SK-N-MC (cell line): ENCODE data around the gene GRAMD1C.

Experiments
- EZH2 ChIP-seq: fragments of 200-600 bp; sonication (generic); IDR thresholded peaks from one replicate; pipeline ENCODE4 v1.6.1; 2017; ENCODE audit warnings: antibody characterized with exemption
- POLR2AphosphoS5 ChIP-seq: IDR thresholded peaks from 2 replicates; pipeline ENCODE4 v1.6.1; 2012; ENCODE audit warnings: mild to moderate bottlenecking, low read depth, low read length, borderline replicate concordance

DNA sequence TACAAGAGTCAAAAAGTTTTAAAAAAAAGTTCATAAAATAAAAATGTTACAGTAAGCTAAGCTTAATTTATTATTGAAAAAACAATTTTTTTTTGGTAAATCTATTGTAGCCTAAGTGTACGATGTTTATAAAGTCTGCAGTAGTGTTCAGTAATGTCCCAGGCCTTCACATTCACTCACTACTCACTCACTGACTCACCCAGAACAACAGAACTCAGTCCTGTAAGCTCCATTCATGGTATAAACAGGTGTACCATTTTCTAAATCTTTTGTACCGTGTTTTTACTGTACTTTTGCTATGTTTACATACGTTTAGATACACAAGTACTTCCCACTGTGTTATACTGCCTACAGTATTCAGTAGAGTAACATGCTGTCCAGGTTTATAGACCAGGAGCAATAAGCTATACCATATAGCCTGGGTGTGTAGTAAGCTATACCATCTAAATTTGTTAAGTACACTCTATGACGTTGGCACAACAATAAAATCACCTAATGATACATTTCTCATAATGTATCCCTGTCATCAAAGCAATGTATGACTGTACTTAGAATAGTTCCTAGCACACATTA is 68.1 kb downstream of the GRAMD1C start:
- TF ChIP-seq EZH2 = no peak
- TF ChIP-seq POLR2AphosphoS5 = no peak
